Islet of Langerhans (tissue), 1 donor: Measurements from ENCODE around the gene PCSK6.

Experiments
- FAIRE-seq: peaks from one replicate; lab custom pipeline; 2011; peaks lifted over from hg19 to GRCh38; lab: Jason Lieb, UNC

The PCSK6 gene

GRCh38 chr15:101272584-101272983 lies 216.9 kb downstream of the PCSK6 start:
- no peak for FAIRE-seq

GRCh38 chr15:101269479-101270223 lies 219.9 kb downstream of the PCSK6 start:
- FAIRE-seq: no peak

GRCh38 chr15:101267320-101268104 lies 222.0 kb downstream of the PCSK6 start:
- no peak for FAIRE-seq

DNA sequence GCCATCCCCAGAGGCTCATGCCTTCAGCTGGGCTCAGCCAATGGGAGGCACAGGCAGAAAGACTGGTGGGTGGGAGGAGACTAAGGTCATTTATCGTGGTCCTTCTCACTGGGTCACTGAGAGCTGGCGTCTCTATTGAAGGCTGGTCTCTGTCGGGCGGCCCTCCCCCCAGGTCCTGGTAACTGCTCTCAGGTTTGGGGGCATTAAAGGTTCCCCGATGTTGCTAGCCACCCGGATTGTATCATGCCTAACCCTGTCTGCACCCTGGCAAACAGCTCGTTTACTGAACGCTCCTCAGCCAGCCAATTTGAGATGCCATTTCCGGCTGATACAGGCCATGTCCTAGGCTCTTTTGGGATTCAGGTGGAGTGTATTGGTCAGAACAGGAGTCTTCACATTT lies 222.7 kb downstream of the PCSK6 start:
- FAIRE-seq: no peak

- FAIRE-seq: no peak
Measured at GRCh38 chr15:101266034-101266433, 223.5 kb downstream of the PCSK6 start.

DNA sequence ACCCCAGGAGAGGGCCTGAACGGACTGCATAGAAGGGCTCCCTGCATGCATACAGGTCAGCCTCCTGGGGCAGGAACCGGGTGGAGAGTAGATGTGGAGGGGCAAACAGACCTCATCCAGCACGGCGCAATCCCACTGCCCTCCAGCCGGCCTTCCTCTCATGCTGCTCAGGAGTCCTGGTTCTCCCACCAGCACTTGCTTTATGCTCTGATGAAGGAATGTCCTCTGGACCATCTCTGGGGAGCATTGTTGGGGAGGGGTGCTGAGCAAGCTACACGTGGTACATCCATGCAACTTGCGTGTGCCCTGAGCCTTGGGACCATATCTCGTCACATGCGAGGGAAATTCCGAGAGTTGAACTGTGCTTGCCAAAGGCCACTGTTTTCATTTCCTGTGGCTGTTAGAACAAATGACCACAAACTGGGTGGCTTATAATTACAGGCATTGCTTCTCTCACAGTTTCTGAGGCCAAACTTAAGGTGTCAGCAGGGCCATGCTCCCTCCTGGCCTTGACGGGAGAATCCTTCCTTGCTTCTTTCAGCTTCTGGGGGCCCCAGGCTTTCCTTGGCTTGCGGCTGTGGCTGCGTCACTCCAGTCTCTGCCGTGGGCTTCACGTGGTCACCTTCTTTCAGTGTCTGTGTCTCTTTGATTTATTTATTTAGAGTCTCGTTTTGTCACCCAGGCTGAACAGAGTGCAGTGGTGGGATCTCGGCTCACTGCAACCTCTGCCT lies 224.4 kb downstream of the PCSK6 start:
- no peak for FAIRE-seq

DNA sequence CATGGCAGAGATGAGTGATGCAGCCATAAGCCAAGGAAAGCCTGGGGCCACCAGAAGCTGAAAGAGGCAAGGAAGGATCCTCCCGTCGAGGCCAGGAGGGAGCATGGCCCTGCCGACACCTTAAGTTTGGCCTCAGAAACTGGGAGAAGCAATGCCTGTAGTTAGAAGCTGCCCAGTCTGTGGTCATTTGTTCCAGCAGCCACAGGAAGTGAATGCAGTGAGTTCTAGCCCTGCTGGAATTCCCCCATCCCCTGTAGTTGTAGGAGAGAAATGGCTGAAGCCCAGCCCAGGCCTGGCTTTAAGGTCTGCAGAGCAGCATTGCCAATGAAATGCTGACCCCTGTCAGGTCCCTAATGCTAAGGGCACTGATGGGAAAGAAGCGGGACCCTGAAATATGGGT lies 225.5 kb downstream of the PCSK6 start:
- FAIRE-seq: no peak

- FAIRE-seq: no peak
Measured at GRCh38 chr15:101262551-101262950, 227.0 kb downstream of the PCSK6 start.

- FAIRE-seq: peak; percentile 65
Measured at GRCh38 chr15:101258238-101259144, 231.0 kb downstream of the PCSK6 start.

- no peak for FAIRE-seq
Measured at GRCh38 chr15:101256757-101257156, 232.8 kb downstream of the PCSK6 start.

GRCh38 chr15:101255615-101256241 lies 233.8 kb downstream of the PCSK6 start:
- FAIRE-seq: no peak

- FAIRE-seq: no peak
Measured at GRCh38 chr15:101255051-101255395, 234.5 kb downstream of the PCSK6 start.

- no peak for FAIRE-seq
Measured at GRCh38 chr15:101254157-101255050, 235.1 kb downstream of the PCSK6 start.
